HPDE6-E6E7 (cell line): ENCODE data around the gene CHD9NB.
"Not testable (repeated sequence)": the region's sequence is repeated elsewhere in the genome, so short reads cannot be mapped to it uniquely, and the experiment has no call there.

Source experiments
- DNase-seq: peaks from one replicate; pipeline ENCODE4 v3.0.0; 2011; ENCODE audit warnings: missing footprints; ENCODE audit errors: extremely low spot score

Gene CHD9NB

DNA sequence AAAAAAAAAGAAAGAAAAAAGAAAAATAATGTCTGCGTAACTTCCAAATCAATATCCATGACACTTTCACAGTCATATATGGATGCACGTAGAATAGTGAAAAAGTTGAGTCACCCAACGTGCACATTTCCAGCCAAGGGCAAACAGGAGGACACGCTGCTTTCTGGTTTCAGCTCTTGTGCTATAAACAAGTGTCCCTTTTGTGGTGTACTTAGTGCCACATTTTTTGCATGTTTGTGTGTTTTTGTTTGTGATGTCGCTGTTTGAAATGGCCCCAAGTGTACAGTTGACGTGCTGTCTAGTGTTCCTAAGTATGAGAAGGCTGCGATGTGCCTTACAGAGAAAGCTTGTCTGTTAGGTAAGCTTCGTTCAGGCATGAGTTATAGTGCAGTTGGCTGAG lies 5.0 kb upstream of the CHD9NB start:
- no peak for DNase-seq

DNA sequence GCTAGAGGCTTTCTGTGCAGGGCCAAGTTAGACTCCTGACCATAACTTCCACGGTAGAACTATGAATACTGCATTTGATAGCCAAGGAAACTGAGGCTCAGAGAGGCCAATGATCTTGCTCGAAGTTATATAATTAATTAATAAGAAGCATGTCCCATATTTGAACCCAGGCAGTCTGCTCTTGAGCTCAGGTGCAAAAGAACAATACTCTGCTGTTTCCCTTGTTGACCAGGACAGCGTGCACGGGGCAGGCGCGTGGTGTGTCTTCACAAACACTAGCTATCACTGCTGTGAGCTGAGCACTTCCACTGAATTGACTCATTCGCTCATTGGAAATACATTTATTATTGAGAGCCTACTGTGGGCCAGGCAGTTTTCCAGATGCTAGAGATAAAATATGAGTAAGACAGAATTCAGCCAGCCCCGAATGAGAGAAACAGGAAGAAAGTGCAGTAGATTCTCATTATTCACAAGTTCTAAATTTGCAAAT lies 3.7 kb upstream of the CHD9NB start:
- no peak for DNase-seq

DNA sequence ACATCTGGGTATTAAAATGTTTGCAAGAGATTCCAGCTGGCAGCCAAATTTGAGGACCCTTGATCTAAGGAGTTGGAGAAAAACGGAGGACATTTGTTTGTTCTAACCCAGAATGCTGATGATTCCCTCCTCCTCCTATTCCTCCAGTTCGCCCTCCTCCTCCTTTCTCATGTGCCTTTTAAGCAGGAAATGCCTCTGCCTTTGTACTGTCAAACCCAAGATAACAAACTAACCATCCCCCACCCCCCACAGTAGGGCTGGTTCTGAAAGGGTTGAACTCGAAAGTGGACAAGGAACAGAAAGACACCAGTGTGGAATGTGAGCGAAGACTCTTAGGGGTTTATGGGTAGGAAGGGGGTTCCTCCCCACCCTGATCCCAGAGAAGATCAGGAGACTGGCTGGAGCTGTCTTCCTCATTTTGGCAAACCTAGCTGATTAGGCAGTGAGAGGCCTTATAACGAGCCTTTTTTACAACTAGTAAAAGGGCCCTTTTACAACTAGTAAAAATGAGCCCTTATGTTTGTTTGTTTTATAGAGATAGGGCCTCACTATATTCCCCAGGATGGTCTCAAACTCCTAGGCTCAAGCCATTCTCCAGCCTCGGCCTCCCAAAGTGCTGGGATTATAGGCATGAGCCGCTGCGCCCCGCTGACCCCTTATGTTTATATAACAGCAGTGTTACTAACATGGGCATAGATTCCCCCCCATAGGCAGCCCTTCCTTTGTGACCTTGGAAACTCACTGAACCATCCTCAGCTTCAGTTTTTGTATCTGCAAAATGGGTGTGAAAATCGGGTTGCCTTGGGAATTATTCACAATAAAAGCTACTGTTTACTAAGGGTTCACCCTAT lies 3.1 kb upstream of the CHD9NB start:
- DNase-seq, result no peak

DNA sequence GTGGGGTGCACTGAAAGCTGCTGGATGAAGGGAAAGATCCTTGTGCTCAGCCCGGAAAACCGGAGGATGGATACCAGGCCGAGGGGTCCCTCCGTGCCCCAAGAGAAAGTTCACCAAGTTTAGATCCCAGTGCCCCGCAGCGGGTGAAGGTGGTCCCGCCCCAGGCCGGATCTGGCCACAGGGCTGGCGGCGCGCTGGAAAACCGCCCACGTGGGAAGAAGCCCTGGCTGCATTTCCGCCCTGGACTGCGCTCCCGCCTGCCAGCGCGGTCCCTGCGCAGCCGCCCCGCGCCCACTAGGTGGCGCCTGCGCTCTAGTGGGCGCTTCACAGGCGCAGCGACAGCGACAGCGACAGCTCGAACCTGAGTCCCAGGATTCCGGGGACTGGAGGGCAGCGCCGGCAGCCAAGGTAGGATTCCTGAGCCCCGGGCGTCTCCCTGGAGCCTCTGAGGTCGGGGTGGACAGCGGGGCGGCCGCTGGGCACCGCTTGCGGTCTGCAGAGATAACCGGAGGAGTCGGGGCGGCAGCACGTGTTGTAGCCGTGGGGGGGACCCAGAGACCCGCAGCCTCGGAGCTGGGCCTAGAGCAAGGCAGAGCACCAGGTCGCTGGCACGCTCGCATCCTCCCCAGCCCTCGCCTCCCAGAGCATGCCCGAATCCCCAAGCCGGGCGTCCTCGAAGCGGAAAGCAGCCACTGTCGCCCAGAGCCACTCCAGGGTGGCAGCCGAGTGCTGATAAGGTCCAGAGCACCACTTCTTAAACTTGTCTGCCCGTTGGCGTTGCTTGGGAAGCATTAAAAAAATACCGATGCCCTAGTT lies 2.2 kb upstream of the CHD9NB start, which contains the start of gene CHD9:
CHD9 (plus strand) TSS at position 322 of the 816 bp plus-strand sequence. CDS start 101,099 bp downstream, outside the sequence.
- DNase-seq, result peak; percentile 88

DNA sequence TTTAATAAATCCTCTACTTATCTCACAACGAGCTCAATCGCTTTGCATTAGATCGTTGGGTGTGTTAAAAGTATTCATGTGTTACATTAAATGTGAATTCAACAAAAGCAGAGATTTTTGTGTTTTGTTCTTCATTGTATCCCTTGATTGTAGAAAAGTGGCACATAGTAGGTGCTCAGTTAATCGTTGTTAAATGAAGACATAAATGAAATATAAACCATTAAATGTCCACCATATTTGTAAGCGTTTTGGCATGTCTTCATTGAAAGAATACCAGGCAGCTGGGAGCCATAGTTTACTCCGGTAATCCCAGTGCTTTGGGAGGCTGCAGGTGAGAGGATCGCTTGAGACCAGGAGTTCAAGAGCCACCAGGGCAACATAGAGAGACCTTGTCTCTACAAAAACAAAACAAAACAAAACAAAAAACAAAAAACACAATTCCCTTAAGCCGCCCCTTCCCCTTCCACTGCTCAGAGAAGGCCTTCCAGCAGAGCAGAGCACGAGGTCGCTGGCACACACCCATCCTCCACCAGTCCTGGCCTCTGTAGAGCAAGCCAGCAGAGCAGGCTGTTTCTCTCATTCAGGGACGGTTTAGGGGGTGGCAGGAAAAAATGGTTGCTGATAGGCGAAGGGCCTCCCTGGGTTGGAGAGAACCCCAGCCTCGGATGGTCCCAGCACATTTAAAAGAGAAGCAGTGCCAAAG lies 1.4 kb upstream of the CHD9NB start:
- DNase-seq, result no peak

DNA sequence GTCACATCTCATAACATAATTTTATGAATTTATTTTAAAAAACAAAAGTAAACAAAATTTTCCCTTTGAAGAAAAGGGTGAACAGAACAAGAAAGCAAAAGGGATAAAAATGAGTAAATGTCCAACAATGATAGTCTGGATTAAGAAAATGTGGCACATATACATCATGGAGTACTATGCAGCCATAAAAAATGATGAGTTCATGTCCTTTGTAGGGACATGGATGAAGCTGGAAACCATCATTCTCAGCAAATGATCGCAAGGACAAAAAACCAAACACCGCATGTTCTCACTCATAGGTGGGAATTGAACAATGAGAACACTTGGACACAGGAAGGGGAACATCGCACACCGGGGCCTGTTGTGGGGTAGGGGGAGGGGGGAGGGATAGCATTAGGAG lies 1.4 kb downstream of the CHD9NB start:
- not testable (repeated sequence) for DNase-seq

DNA sequence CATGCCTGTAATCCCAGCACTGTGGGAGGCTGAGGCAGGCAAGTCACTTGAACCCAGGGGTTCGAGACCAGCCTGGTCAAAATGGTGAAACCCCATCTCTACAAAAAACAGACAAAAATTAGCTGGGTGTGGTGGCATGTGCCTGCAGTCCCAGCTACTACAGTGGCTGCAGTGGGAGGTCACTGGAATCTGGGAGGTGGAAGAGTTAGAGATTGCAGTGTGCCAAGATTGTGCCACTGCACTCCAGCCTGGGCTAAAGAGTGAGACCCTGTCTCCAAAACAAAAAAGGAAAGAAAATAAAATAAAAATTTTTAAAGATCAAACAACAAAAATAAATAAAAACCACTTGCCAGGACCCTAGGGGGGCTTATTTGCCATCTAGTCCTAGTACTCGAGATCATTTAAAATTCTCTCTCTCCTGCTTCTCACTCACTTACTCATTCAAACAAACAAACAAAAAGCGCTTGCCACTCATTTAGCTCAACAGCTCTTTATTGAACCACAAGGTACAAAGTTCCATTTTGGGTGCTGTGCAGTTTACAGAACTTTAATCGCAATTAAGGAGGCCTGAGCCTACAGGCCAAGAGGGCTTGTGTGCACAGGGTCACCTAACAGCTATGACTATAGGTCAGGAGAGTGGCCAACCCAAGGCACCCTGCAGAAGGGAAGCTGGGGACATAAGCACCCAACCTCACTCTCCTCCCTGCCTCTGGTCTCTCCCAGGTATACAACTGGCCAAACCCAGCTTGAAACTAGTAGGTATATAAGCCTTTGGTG lies 4.4 kb downstream of the CHD9NB start:
- DNase-seq, result no peak

DNA sequence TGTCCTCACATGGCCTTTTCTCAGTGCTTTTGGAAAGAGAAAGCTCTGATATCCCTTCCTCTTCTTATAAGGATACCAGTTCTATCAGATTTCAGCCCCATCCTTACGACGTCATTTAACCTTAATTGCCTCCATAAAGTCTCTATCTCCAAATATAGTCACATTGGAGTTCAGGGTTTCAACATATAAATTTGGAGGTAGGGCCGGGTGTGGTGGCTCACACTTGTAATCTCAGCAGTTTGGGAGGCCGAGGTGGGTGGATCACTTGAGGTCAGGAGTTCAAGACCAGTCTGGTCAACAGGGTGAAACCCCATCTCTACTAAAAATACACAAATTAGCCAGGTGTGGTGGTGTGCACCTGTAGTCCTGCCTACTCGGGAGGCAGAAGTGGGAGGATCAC lies 5.2 kb downstream of the CHD9NB start:
- not testable (repeated sequence) for DNase-seq

DNA sequence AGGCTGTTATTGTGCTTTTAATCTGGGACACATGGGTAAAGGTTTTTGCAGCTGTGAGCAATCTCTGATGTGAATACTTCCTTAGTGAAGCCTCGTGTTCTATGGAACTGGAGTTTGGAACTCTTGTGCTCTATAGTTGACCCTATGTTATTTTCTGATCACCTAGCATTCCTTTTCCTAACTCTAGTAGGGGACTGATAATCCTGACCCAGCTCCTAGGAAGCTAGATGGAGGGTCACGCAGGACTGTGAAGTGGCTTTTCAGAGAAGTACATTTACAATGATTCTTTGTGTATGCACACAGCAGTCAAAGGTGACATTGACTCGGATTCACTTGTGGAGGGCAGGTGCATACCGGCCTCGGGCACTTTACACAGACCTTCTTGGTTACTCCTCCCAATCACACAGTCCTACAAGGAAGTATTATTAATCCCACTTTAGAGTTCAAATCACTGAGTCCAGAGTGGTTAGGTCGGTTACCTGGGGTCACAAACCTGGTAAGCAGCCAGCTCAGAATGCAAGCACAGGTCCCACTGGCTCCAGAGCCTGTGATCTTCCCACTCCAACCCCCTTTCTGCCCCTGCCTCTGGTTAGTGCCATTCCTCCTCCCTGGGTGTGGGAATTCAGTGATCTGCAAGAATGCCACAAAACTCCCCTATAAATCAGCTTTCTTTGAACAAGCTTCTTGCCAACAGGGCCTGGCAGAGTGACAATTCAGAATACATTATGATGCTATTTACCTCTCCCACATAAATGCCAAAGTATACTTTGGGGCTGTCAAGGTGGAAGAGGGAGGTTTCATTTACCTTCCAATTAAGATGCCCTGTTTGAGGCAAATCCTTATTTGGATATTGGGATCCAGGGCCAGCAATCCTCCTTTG lies 7.1 kb downstream of the CHD9NB start:
- DNase-seq, result no peak

DNA sequence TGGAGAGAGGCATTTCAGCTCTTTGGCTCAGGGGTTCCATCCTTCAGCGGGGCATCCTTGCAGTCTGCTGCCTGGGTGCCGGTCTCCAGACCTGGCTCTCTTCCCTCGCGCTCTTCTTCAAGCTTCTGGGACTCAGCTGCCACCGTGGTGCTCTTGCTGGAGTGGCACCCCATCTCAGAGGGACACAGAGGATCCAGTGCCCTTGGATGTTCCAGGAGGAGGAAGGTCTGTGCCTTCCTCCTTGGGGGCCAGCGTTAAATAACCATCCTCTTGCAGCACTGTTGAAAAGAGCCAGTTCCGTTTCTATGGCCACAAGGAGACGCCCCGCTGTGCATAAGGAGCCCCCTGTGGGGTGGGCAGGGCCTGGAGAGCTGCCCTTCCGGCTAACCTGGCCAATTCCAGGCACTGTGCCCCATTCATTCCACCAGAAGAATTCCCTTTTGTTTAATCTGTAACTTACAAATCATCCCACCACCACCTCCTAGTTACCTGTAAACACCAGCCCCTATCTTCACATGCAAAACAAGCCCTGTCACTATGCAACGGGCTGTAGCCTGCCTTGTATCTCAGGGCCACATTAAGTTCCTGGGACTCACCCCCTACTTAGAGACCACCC lies 8.6 kb downstream of the CHD9NB start:
- DNase-seq, result no peak

DNA sequence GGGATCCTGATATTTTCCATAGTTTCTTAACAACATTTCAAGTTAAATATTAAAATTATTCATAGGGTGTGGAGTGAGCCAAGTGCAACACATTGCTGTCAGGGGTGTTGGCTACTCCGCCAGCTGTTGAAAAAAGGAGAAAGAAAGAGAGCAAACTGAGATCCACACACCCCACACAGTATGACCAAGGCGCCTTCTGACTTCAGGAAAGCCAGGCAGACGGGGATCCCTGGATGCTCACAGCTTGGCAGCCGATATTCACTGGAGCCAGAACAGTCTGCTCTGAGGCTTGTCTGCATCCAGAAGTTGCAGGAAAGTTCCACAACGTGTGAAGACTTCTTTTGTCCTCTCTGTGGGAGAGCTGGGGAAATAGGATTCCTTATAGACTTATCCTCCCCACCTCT lies 9.3 kb downstream of the CHD9NB start:
- DNase-seq, result no peak

DNA sequence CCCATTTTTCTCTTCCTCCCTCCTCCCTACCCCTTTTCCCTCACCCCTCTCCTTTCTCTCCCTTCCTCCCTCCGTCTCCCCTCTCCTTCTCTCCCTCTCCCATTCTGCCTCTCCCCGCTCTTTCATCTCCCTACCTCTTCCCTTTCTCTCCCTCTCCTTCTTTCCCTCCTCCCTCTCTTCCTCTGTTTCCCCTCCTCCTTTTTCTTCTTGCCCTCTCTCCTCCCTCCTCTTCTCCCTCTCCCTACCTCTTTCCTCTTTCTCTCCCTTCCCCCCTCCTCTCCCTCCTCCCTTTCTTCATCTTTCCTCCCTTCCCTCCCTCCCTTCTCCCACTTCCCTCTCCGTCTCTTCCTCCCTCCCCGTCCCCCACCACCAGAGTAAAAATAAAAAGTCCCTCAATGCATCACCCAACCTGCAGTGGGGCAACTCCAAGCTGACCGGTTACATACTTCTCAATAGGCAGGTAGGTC lies 10.4 kb downstream of the CHD9NB start:
- DNase-seq, result no peak

DNA sequence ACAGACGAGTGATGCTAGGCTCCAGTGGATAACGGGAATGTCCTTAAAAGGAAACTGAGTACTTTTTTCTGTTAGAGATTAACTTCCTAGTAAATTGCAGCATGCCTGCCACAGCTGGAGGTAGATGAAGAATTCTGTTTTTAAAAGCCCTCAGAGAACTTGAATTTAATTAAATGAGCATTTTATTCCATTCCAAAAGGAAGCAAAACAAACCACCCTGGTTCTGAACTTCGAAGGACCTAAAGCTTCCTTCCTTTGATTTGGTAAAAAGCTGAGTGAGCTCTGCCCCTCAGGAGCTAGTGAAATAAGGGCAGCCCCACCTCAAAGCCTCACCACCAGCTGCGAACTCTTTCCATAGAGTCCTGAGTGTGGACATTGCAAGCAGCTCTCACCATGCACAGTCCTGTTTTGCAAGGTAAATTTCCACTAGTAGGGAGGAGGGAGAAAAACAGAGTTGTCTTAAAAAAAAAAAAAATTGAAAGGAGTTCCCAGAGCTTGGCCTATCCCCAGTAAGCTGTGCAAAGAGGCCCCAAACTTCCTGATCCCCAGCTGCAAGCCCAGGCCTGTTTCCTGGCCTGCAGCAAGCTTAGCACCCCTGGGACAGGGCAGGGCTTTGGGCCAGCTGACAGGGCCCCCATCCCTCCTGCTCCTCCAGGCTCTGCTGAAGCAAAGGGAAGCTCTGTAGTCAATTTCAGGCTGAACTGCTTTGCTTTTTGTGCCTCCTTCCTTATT lies 11.2 kb downstream of the CHD9NB start:
- DNase-seq, result peak; percentile 99

DNA sequence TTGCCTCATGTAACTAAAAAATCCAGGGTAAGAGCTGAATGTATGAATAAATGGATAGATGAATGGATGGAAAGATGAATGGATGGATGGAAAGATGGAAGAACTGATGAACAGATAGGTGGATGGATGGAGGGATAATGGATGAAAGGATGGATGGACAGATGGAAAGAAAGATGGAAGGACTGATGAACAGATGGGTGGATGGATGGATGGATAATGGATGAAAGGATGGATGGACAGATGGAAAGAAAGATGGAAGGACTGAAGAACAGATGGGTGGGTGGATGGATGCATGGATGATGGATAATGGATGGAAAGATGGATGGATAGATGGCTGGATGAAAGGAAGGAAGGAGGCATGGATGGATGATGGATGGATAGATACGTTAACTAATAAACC lies 11.9 kb downstream of the CHD9NB start:
- no peak for DNase-seq

DNA sequence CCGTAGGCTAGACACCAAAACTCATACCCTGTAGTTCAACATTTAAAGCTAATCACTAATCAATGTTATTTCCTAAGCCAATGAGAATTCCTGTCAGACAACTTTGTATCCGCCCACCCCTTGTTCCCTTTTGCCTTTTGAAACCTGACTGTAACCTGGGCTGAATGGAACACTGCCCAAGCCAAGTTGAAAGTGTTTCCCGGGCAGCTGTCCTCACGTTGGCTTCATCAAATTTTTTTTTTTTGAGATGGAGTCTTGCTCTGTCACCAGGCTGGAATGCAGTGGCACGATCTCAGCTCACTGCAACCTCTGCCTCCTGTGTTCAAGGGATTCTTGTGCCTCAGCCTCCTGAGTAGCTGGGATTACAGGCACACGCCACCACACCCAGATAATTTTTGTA lies 16.0 kb downstream of the CHD9NB start:
- DNase-seq, result not testable (repeated sequence)

DNA sequence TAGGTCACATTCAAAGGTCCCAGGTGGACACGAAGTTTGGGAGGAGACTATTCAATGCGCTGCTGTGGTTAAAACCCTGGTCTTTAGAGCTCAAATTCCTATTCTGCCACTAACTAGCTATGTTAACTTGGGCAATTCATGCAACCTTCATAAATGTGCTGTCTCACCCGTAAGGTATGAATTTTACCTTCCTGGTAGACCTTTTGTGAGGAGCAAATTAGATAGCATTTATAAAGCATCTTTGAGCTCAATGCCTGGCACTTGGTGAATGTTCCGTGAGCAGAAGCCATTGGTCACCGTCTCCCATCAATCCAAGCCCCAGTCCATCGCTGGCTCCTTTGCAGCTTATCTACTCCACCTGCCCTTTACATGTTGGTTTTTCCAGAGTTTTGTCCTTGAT lies 16.6 kb downstream of the CHD9NB start:
- no peak for DNase-seq

DNA sequence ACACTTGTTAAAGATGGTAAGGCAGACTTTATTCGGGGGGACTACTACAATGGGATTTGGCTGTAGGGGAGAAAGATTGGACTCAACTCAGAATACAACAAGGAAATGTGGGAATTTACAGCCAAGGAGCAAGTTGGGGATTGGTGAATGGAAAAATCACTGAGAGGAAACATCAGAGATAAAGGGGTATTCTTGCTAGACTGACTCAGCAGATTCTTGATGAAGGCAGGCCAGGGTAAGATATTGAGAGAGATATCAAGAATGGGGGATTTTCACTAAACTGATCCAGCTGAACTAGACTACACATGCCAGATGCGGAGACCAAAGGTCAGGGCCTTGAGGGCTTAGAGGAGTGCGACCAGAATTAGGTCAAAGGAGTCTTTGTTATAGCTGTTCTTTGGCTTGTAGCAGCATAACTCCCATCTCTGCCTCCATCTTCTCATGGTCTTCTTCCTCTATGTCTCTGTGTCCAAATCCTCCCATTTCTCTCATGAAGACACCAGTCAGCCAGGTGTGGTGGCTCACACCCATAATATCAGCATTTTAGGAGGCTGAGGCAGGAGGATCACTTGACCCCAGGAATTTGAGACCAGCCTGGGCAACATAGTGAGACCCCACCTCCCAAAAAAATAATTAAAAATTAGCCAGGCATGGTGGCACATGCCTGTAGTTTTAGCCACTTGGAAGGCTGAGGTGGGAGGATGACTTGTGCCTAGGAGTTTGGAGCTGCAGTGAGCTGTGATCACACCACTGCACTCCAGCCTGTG lies 17.3 kb downstream of the CHD9NB start:
- DNase-seq, result no peak

DNA sequence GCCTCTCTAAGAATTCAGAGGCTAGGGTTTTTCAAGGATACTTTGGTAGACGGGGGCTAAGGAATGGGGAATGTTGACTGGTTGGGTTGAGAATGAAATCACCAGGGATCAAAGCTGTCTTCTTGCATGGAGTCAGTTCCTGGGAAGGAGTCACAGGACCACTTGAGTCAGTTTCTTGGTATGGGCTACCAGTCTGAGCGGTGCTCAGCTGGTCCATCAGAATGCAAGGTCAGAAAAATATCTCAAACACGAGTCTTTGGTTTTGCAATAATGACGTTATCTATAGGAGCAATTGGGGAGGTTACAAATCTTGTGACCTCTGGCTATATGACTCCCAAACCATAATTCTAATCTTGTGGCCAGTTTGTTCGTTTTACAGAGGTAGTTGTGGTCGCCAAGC lies 18.4 kb downstream of the CHD9NB start:
- DNase-seq, result no peak
